Measurements from ENCODE around the gene GABBR2.
"Not testable (repeated sequence)": the region's sequence is repeated elsewhere in the genome, so short reads cannot be mapped to it uniquely, and the experiment has no call there.

DNA sequence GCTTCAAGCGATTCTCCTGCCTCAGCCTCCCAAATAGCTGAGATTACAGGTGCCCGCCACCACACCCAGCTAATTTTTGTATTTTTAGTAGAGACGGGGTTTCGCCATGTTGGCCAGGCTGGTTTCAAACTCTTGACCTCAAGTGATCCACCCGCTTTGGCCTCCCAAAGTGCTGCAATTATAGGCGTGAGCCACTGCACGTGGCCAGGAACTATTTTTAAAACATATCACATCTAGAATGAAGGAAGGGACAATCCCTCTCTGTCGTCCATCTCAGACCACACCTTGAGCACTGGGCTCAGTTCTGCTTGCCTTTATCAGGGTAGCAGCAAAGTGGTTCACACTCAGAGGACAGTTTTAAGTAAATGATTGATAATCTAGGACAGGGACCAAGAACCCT, 207.5 kb downstream of the GABBR2 start:
- TF ChIP-seq, protein P1, sequence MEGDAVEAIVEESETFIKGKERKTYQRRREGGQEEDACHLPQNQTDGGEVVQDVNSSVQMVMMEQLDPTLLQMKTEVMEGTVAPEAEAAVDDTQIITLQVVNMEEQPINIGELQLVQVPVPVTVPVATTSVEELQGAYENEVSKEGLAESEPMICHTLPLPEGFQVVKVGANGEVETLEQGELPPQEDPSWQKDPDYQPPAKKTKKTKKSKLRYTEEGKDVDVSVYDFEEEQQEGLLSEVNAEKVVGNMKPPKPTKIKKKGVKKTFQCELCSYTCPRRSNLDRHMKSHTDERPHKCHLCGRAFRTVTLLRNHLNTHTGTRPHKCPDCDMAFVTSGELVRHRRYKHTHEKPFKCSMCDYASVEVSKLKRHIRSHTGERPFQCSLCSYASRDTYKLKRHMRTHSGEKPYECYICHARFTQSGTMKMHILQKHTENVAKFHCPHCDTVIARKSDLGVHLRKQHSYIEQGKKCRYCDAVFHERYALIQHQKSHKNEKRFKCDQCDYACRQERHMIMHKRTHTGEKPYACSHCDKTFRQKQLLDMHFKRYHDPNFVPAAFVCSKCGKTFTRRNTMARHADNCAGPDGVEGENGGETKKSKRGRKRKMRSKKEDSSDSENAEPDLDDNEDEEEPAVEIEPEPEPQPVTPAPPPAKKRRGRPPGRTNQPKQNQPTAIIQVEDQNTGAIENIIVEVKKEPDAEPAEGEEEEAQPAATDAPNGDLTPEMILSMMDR (conservative IDR thresholded peaks at IDR 0.05 in 1 of 2, IDR thresholded peaks at IDR 0.05 in 1 of 2; ENCODE audit: extremely low read depth in 1 of 2, insufficient read depth in 1 of 2, low read depth in 1 of 2, low read length in 2 of 2) = not testable (repeated sequence)
- not testable (repeated sequence) for TF ChIP-seq EZH2 (IDR thresholded peaks at IDR 0.05; ENCODE audit: borderline replicate concordance, low read length)

All from mammary epithelial cell (primary cell).